ENCODE data around the gene ATP6AP1.
"Not testable (repeated sequence)": the region's sequence is repeated elsewhere in the genome, so short reads cannot be mapped to it uniquely, and the experiment has no call there.

Gene ATP6AP1, protein sequence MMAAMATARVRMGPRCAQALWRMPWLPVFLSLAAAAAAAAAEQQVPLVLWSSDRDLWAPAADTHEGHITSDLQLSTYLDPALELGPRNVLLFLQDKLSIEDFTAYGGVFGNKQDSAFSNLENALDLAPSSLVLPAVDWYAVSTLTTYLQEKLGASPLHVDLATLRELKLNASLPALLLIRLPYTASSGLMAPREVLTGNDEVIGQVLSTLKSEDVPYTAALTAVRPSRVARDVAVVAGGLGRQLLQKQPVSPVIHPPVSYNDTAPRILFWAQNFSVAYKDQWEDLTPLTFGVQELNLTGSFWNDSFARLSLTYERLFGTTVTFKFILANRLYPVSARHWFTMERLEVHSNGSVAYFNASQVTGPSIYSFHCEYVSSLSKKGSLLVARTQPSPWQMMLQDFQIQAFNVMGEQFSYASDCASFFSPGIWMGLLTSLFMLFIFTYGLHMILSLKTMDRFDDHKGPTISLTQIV

DNA sequence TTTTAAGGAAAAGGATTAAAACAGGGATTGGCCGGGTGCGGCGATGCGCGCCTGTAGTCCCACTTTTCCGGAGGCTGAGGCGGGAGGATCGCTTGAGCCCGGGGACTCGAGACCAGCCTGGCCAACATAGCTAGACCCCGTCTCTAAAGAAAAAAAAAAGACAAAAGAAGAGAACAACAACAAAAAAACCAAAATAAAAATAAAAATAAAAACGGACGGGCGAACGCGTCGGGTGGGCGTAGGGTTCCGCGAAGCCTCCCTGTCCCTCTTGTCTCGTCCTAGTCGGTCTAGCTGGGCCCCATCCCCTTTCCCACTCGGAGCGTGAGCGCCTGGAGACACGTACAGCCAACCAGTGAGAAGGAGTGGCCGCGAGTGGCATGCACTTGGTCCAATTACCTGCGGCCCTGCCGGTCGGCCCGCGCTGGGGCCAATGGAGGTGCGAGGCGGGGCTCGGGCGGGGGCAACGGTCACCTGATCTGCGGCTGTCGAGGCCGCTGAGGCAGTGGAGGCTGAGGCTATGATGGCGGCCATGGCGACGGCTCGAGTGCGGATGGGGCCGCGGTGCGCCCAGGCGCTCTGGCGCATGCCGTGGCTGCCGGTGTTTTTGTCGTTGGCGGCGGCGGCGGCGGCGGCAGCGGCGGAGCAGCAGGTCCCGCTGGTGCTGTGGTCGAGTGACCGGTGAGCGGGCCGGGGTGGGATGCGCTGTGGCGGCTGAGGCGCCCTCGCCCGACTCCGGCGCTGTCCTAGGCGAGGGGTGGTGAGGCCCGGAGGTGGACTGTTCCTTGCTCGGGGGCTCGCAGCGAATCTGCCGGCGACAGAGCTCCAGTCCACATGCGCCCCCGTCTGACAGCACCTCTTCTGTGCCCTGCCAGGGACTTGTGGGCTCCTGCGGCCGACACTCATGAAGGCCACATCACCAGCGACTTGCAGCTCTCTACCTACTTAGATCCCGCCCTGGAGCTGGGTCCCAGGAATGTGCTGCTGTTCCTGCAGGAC is at the start of gene ATP6AP1:
ATP6AP1 (plus strand) TSS at position 502 of the 996 bp plus-strand sequence; CDS start at position 518, 16 bp downstream.
- DNase-seq: peak; percentile 87

DNA sequence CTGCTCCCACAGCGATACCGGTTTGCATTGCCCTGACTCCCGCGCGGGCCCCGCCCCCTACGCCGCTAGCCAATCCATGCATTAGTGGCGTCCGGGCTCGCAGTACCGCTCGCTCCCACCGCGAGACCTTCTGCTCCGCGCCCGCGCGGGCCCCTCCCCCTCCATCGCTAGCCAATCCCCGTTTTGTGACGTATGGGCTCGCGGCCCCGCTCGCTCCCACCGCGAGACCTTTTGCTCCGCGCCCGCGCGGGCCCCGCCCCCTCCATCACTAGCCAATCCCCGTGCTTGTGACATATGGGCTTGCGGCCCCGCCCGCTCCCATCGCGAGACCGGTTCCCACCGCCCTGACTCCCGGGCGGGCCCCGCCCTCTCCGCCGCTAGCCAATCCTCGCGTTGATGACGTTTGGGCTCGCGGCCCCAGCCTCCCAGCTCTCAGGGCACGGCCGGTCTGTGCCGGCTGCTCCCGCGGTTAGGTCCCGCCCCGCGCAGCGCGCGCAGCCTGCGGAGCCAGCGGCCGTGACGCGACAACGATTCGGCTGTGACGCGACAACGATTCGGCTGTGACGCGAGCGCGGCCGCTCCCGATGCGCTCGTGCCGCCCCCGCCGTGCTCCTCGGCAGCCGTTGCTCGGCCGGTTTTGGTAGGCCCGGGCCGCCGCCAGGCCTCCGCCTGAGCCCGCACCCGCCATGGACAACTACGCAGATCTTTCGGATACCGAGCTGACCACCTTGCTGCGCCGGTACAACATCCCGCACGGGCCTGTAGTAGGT is 49.5 kb upstream of the ATP6AP1 start, which contains the start of gene EMD:
EMD (plus strand) TSS at position 497 of the 770 bp plus-strand sequence; CDS start at position 687, 190 bp downstream.
- peak; percentile 94 for DNase-seq

GRCh38 chrX:154379569-154379951 is 48.9 kb upstream of the ATP6AP1 start:
- no peak for DNase-seq

GRCh38 chrX:154380153-154380552 is 48.3 kb upstream of the ATP6AP1 start:
- no peak for DNase-seq

GRCh38 chrX:154380787-154381186 is 47.7 kb upstream of the ATP6AP1 start:
- DNase-seq: no peak

DNA sequence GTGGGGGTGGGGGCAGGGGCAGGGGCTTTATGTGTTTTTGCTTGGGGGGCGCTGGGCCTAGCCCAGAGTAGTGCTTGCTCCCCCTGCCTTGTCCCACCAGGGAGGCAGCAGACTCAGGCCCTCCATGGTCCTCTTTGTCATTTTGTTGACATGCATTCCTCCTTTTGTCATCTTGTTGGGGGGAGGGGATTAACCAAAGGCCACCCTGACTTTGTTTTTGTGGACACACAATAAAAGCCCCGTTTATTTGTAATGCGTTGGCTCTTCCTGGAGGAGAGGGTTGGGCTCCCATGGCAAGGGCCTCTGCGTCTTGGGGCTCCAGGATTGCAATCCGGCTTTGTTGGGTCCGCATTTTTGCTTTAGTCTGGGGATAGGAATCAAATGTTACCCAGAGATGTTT is 47.2 kb upstream of the ATP6AP1 start:
- no peak for DNase-seq

DNA sequence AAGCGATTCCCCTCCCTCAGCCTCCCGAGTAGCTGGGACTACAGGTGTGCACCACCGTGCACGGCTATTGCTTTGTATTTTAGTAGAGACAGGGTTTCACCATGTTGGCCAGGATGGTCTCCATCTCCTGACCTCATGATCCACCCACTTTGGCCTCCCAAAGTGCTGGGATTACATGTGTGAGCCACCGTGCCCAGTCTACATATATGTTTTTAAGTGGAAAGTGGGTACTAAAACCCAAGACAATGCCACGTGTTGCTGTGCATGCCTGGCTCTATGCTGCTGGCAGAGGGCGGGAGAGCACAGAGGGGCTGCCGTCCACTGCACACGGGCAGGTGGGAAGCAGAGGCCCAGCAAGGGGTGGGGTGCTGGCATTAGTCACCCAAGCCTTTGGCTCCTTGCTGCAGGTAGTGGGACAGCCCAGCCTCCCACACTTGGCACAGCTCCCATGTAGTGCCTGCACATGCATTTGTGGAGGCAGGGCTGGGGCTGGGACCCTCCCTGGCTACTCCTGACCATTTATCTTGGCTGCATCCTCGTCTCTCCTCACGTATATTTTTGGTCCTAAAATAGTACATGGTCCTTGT is 45.9 kb upstream of the ATP6AP1 start:
- no peak for DNase-seq

GRCh38 chrX:154383359-154384283 is 44.9 kb upstream of the ATP6AP1 start:
- DNase-seq: no peak

GRCh38 chrX:154384284-154384892 is 44.1 kb upstream of the ATP6AP1 start:
- DNase-seq: no peak

- DNase-seq: not testable (repeated sequence)
Measured at GRCh38 chrX:154388094-154388493, 40.4 kb upstream of the ATP6AP1 start.

DNA sequence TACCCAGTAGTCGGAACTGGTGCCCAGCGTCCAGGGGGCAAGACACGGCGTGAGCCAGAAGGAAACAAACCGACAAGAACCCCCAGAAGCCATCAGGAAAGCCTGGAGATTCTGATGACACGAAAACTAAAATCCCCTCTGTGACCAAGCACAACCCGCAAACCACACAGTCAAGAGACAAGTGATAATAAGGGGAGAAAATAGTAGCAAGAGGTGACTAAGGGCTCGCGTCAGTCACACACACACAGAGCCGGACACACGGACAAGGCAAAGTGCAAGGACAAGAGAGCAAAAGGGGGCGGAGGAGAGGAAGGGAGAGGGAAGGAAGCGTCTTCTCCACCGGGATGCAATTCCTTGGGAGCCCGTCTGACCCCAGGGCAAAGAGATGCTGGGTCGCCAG is 39.8 kb upstream of the ATP6AP1 start:
- DNase-seq: not testable (repeated sequence)

GRCh38 chrX:154389812-154390747 is 38.4 kb upstream of the ATP6AP1 start:
- not testable (repeated sequence) for DNase-seq

DNA sequence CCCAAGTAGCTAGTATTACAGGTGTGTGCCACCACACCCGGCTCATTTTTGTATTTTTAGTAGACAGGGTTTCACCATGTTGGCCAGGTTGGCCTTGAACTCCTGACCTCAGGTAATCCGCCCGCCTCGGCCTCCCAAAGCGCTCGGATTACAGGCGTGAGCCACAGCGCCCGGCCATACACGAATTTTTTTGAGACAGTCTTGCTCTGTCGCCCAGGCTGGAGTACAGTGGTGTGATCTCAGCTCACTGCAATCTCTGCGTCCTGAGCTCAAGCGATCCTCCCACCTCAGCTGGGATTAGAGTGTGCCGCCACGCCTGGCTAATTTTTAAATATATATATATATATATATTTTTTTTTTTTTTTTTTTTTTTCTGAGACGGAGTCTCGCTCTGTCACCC is 32.1 kb upstream of the ATP6AP1 start:
- not testable (repeated sequence) for DNase-seq

- peak; percentile 53 for DNase-seq
Measured at GRCh38 chrX:154396973-154397887, 31.2 kb upstream of the ATP6AP1 start.

DNA sequence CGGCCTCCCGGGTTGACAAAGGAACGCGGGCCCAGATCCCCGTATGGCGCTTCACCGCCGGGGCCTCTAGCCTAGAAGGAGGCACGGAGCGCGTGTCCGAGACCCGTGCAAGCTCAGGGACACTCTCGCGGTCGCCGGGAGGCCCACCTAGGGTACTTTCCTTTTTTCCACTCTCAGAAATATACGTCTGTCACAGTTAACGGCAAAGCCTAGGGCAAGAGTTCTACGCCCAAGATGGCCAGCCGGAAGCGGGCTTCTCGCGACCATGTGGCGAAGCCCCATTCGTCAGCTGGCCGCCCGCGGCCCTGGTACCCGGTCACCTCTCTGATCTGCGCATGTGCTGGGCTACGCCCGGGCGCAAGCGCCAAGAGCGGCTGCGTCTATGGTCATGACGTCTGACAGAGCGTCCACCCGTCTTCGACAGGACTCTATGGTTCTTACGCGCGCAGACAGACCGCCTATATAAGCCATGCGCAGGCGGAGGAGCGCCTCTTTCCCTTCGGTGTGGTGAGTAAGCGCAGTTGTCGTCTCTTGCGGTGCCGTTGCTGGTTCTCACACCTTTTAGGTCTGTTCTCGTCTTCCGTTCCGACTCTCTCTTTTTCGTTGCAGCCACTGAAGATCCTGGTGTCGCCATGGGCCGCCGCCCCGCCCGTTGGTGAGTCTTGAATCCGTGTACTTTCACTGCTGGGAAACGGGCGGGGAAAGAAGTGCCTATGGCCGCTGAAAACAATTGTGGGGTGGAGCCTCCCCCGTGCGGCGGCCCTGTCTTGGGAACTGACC is 30.4 kb upstream of the ATP6AP1 start, which contains the start of gene RPL10:
RPL10 (plus strand) TSS at position 490 of the 780 bp plus-strand sequence; CDS start at position 633, 143 bp downstream.
- peak; percentile 94 for DNase-seq

DNA sequence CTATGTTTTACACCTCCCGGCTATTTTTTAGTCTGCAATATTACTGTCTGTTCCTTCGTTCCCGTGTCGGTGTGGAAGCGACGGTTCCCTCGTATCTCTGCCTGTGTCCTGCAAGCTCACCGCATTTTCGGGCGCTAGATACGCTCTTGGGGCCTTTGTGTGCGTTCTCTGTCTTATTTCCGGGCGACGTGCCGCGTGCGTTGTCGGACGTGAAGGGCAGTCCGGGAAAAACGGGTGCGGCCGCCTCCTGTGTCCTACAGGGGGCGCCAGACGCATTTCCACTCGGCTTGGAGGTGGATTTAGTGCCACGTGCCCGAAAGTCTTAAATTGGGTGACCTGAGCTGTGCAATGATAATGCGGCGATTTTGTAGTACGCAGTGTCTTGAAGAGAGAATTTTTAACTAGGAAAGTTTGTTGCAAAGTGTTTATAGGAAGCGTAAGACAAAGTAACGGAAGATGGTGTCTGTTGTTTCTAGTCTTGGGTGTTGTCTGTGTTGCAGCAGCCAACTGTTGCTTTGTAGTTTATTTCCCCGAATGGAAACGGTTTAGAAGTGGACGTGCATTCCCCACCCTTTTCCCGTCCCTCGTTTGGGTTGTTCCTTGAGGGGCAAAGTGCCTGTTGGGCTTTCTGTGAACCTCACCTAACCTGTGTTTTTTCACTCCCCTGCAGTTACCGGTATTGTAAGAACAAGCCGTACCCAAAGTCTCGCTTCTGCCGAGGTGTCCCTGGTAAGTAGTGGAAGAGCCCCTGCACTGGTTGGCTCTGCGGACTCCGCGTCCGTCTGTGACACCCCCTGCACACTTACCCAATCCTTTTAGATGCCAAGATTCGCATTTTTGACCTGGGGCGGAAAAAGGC is 29.6 kb upstream of the ATP6AP1 start:
- peak; percentile 83 for DNase-seq
